Trophoblast cell (in vitro differentiated cells and primary cell): ENCODE measurements around the gene DPYD.

Experiments used
- DNase-seq, 2 donors: peaks; one replicate each; pipeline ENCODE4 v3.0.0-alpha.2; 2016
- H2AFZ ChIP-seq: 2 replicates; pipeline ENCODE4 v1.6.1; 2013; ENCODE audit warnings: low read length, moderate library complexity, mild to moderate bottlenecking; ENCODE audit not compliant: insufficient read depth, poor library complexity
- H2AK5ac ChIP-seq: 2 replicates; pipeline ENCODE4 v1.6.1; 2013; ENCODE audit warnings: mild to moderate bottlenecking, low read length
- H2BK120ac ChIP-seq: 2 replicates; pipeline ENCODE4 v1.6.1; 2013; ENCODE audit warnings: low read length, mild to moderate bottlenecking, moderate library complexity; ENCODE audit not compliant: insufficient read depth, poor library complexity
- H2BK12ac ChIP-seq: 2 replicates; pipeline ENCODE4 v1.6.1; 2013; ENCODE audit warnings: mild to moderate bottlenecking, low read length, moderate library complexity
- H2BK5ac ChIP-seq: 2 replicates; pipeline ENCODE4 v1.6.1; 2013; ENCODE audit warnings: low read length, low read depth, moderate library complexity, mild to moderate bottlenecking; ENCODE audit not compliant: poor library complexity
- H3K14ac ChIP-seq: 2 replicates; pipeline ENCODE4 v1.6.1; 2013; ENCODE audit warnings: mild to moderate bottlenecking, low read length
- H3K18ac ChIP-seq: 2 replicates; pipeline ENCODE4 v1.6.1; 2013; ENCODE audit warnings: mild to moderate bottlenecking, low read length
- H3K23ac ChIP-seq: 2 replicates; pipeline ENCODE4 v1.6.1; 2013; ENCODE audit warnings: low read length
- H3K27ac ChIP-seq: 2 replicates; pipeline ENCODE4 v1.5.1; 2013; ENCODE audit warnings: low read depth, mild to moderate bottlenecking, inconsistent platforms, low read length, moderate library complexity
- H3K27me3 ChIP-seq: 2 replicates; pipeline ENCODE4 v1.6.1; 2013; ENCODE audit warnings: inconsistent platforms, mild to moderate bottlenecking, low read length, moderate library complexity; ENCODE audit not compliant: insufficient read depth
- H3K36me3 ChIP-seq, 2 experiments: 1 replicate in 1 of 2; 2 replicates in 1 of 2; pipeline ENCODE4 v1.6.1; 2013; ENCODE audit warnings: low read length in 2 of 2, mild to moderate bottlenecking in 2 of 2, moderate library complexity in 1 of 2; ENCODE audit not compliant: insufficient read depth in 2 of 2, control insufficient read depth in 1 of 2
- H3K4ac ChIP-seq: 2 replicates; pipeline ENCODE4 v1.6.1; 2013; ENCODE audit warnings: low read depth, mild to moderate bottlenecking, low read length, moderate library complexity
- H3K4me1 ChIP-seq, 2 experiments: 1 replicate in 1 of 2; 2 replicates in 1 of 2; pipeline ENCODE4 v1.6.1; 2013; ENCODE audit warnings: low read length in 2 of 2, mild to moderate bottlenecking in 2 of 2, moderate library complexity in 1 of 2; ENCODE audit not compliant: insufficient read depth in 2 of 2, control insufficient read depth in 1 of 2
- H3K4me2 ChIP-seq: 2 replicates; pipeline ENCODE4 v1.6.1; 2013; ENCODE audit warnings: inconsistent platforms, mild to moderate bottlenecking, low read length, moderate library complexity
- H3K4me3 ChIP-seq: 2 replicates; pipeline ENCODE4 v1.5.1; 2013; ENCODE audit warnings: mild to moderate bottlenecking, low read depth, low read length, inconsistent platforms
- H3K79me1 ChIP-seq: one replicate; pipeline ENCODE4 v1.6.1; 2013; ENCODE audit warnings: low read length
- H3K79me2 ChIP-seq: 2 replicates; pipeline ENCODE4 v1.6.1; 2013; ENCODE audit warnings: low read length, mild to moderate bottlenecking; ENCODE audit not compliant: control insufficient read depth, insufficient read depth, poor library complexity
- H3K9ac ChIP-seq: 2 replicates; pipeline ENCODE4 v1.6.1; 2013; ENCODE audit warnings: mild to moderate bottlenecking, low read length
- H3K9me3 ChIP-seq: 2 replicates; pipeline ENCODE4 v1.6.1; 2013; ENCODE audit warnings: low read depth, mild to moderate bottlenecking, control low read depth, inconsistent platforms, low read length; ENCODE audit not compliant: insufficient read depth
- H4K12ac ChIP-seq: 2 replicates; pipeline ENCODE4 v1.6.1; 2013; ENCODE audit warnings: low read depth, mild to moderate bottlenecking, low read length, moderate library complexity
- H4K8ac ChIP-seq: 2 replicates; pipeline ENCODE4 v1.6.1; 2013; ENCODE audit warnings: low read depth, mild to moderate bottlenecking, low read length, moderate library complexity
- H4K91ac ChIP-seq: one replicate; pipeline ENCODE4 v1.6.1; 2013; ENCODE audit warnings: low read depth, mild to moderate bottlenecking, low read length, moderate library complexity
- WGBS: extraction: QIAGEN DNeasy Blood & Tissue Kit; methylation state at CpG from one replicate; pipeline ENCODE4 v1.1.7; 2013; ENCODE audit warnings: missing lambda C conversion rate; ENCODE audit not compliant: insufficient read length, insufficient coverage; ENCODE audit errors: extremely low coverage; 5-methylcytosine and 5-hydroxymethylcytosine counted together

DPYD gene

GRCh38 chr1:97073169-97073568 is 847.7 kb downstream of the DPYD start:
- Histone ChIP-seq H3K4me1 (no peaks in the 10 kb centered on the region), H3K79me2 (no peaks in the 10 kb centered on the region)

GRCh38 chr1:97071173-97071572 is 849.7 kb downstream of the DPYD start:
- Histone ChIP-seq H3K79me2 (no peaks in the 10 kb centered on the region), H3K27me3 (no peaks in the 10 kb centered on the region), H2AK5ac (no peak overlapping the region), H3K9me3 (no peaks in the 10 kb centered on the region), H4K91ac (no peak overlapping the region), H2BK12ac (no peak overlapping the region), H3K9ac (no peak overlapping the region), H2BK120ac (no peak overlapping the region), H4K12ac (no peak overlapping the region), H4K8ac (no peak overlapping the region), H3K4me2 (no peak overlapping the region), H3K18ac (no peak overlapping the region), H3K36me3 (no peaks in the 10 kb centered on the region), H3K79me1 (no peaks in the 10 kb centered on the region), H3K4ac (no peak overlapping the region), H3K23ac (no peak overlapping the region), H3K4me3 (no peak overlapping the region), H3K27ac (no peak overlapping the region), H2AFZ (no peak overlapping the region), H3K4me1 (no peaks in the 10 kb centered on the region), H2BK5ac (no peak overlapping the region), H3K14ac (no peak overlapping the region)
- no peak for DNase-seq
- no CpG with 5 or more reads among the region's 3 CpGs for WGBS

More at GRCh38 chr1:97073169-97073568, 847.7 kb downstream of the DPYD start:
- H4K91ac ChIP-seq: no peak overlapping the region
- no peaks in the 10 kb centered on the region for H3K79me1 ChIP-seq
- H3K27me3 ChIP-seq: no peaks in the 10 kb centered on the region
- no peak overlapping the region for H3K23ac ChIP-seq
- H3K14ac ChIP-seq: no peak overlapping the region
- H2AK5ac ChIP-seq: no peak overlapping the region
- no peak overlapping the region for H3K27ac ChIP-seq
- H3K18ac ChIP-seq: no peak overlapping the region
- H4K8ac ChIP-seq: no peak overlapping the region
- H2BK120ac ChIP-seq: no peak overlapping the region
- no peak overlapping the region for H2BK12ac ChIP-seq
- no peaks in the 10 kb centered on the region for H3K9me3 ChIP-seq
- H3K4ac ChIP-seq: no peak overlapping the region
- H2AFZ ChIP-seq: no peak overlapping the region
- no peak overlapping the region for H3K9ac ChIP-seq
- no peak overlapping the region for H3K4me2 ChIP-seq
- H2BK5ac ChIP-seq: no peak overlapping the region
- no peak overlapping the region for H4K12ac ChIP-seq
- no peak for DNase-seq
- H3K36me3 ChIP-seq: no peaks in the 10 kb centered on the region
- H3K4me3 ChIP-seq: no peak overlapping the region

GRCh38 chr1:97070376-97070775 is 850.5 kb downstream of the DPYD start:
- Histone ChIP-seq H2BK120ac (no peak overlapping the region), H2AK5ac (no peak overlapping the region), H4K12ac (no peak overlapping the region), H3K79me1 (no peaks in the 10 kb centered on the region), H3K4me1 (no peaks in the 10 kb centered on the region), H3K9me3 (no peaks in the 10 kb centered on the region), H2BK5ac (no peak overlapping the region), H3K36me3 (no peaks in the 10 kb centered on the region), H3K4me2 (no peak overlapping the region), H3K18ac (no peak overlapping the region), H4K91ac (no peak overlapping the region), H3K9ac (no peak overlapping the region), H3K79me2 (no peaks in the 10 kb centered on the region), H3K27me3 (no peaks in the 10 kb centered on the region), H3K23ac (no peak overlapping the region), H2BK12ac (no peak overlapping the region), H4K8ac (no peak overlapping the region), H3K4me3 (no peak overlapping the region), H3K14ac (no peak overlapping the region), H3K4ac (no peak overlapping the region), H2AFZ (no peak overlapping the region), H3K27ac (no peak overlapping the region)
- no CpG with 5 or more reads among the region's 4 CpGs for WGBS
- no peak for DNase-seq

- no CpG with 5 or more reads among the region's 2 CpGs for WGBS
- H4K12ac ChIP-seq: no peak overlapping the region
- no peak overlapping the region for H2AFZ ChIP-seq
- H2BK120ac ChIP-seq: no peak overlapping the region
- DNase-seq: no peak
- H2AK5ac ChIP-seq: no peak overlapping the region
- no peak overlapping the region for H4K91ac ChIP-seq
- no peak overlapping the region for H3K4ac ChIP-seq
- no peak overlapping the region for H4K8ac ChIP-seq
- H3K9me3 ChIP-seq: no peaks in the 10 kb centered on the region
- H3K18ac ChIP-seq: no peak overlapping the region
- H3K27ac ChIP-seq: no peak overlapping the region
- H3K79me1 ChIP-seq: no peaks in the 10 kb centered on the region
- no peak overlapping the region for H3K4me3 ChIP-seq
- no peak overlapping the region for H2BK5ac ChIP-seq
- no peaks in the 10 kb centered on the region for H3K36me3 ChIP-seq
- no peak overlapping the region for H3K14ac ChIP-seq
- H2BK12ac ChIP-seq: no peak overlapping the region
- H3K79me2 ChIP-seq: no peaks in the 10 kb centered on the region
- no peaks in the 10 kb centered on the region for H3K27me3 ChIP-seq
- no peaks in the 10 kb centered on the region for H3K4me1 ChIP-seq
- no peak overlapping the region for H3K23ac ChIP-seq
- H3K4me2 ChIP-seq: no peak overlapping the region
- no peak overlapping the region for H3K9ac ChIP-seq
These were observed 851.5 kb downstream of the DPYD start for GRCh38 chr1:97069312-97069711.

GRCh38 chr1:97066860-97067259 is 854.0 kb downstream of the DPYD start:
- Histone ChIP-seq H2AFZ (no peak overlapping the region), H4K12ac (no peak overlapping the region), H3K18ac (no peak overlapping the region), H3K4me1 (no peaks in the 10 kb centered on the region), H4K91ac (no peak overlapping the region), H3K4me3 (no peak overlapping the region), H3K9me3 (no peaks in the 10 kb centered on the region), H3K4ac (no peak overlapping the region), H3K27me3 (no peaks in the 10 kb centered on the region), H3K4me2 (no peak overlapping the region), H3K79me2 (no peaks in the 10 kb centered on the region), H2AK5ac (no peak overlapping the region), H2BK12ac (no peak overlapping the region), H3K9ac (no peak overlapping the region), H3K36me3 (no peaks in the 10 kb centered on the region), H4K8ac (no peak overlapping the region), H3K27ac (no peak overlapping the region), H2BK5ac (no peak overlapping the region), H3K14ac (no peak overlapping the region), H3K79me1 (no peaks in the 10 kb centered on the region), H3K23ac (no peak overlapping the region), H2BK120ac (no peak overlapping the region)
- no peak for DNase-seq
